H9 (cell line): ENCODE measurements around the gene TRAPPC13. TPM values are rescaled to one million over a fixed set of nuclear protein-coding genes. Genes with fewer than 3 reads are reported as not detected.
A peak's percentile ranks its signal among the peaks of the same experiment; 100 is the strongest.

Experiments
- DNase-seq: peaks from one replicate; pipeline ENCODE4 v3.0.0-alpha.2; 2017
- H2AFZ ChIP-seq: one replicate; pipeline ENCODE4 v1.6.1; 2013; ENCODE audit warnings: mild to moderate bottlenecking, low read length, control low read depth, moderate library complexity
- H2AK5ac ChIP-seq: 2 replicates; pipeline ENCODE4 v1.6.1; 2013; ENCODE audit warnings: low read length, control low read depth, mixed read lengths; ENCODE audit not compliant: insufficient read length
- H2BK120ac ChIP-seq: one replicate; pipeline ENCODE4 v1.6.1; 2013; ENCODE audit warnings: low read depth, mild to moderate bottlenecking, low read length, control low read depth, inconsistent platforms; ENCODE audit not compliant: poor library complexity, severe bottlenecking
- H2BK12ac ChIP-seq: 2 replicates; pipeline ENCODE4 v1.6.1; 2013; ENCODE audit warnings: low read length, control low read depth, mixed read lengths, low read depth; ENCODE audit not compliant: insufficient read length
- H2BK15ac ChIP-seq: 2 replicates; pipeline ENCODE4 v1.6.1; 2013; ENCODE audit warnings: low read depth, low read length, control low read depth
- H2BK20ac ChIP-seq: one replicate; pipeline ENCODE4 v1.6.1; 2013; ENCODE audit warnings: low read depth, mild to moderate bottlenecking, low read length, control low read depth, inconsistent platforms; ENCODE audit not compliant: poor library complexity, severe bottlenecking
- H2BK5ac ChIP-seq: 2 replicates; pipeline ENCODE4 v1.6.1; 2013; ENCODE audit warnings: low read length, control low read depth, mixed read lengths; ENCODE audit not compliant: insufficient read length
- H3K14ac ChIP-seq: 2 replicates; pipeline ENCODE4 v1.6.1; 2013; ENCODE audit warnings: low read length, control low read depth; ENCODE audit not compliant: insufficient read depth
- H3K18ac ChIP-seq: 2 replicates; pipeline ENCODE4 v1.6.1; 2013; ENCODE audit warnings: low read depth, mild to moderate bottlenecking, mixed read lengths, low read length, control low read depth; ENCODE audit not compliant: insufficient read length
- H3K23ac ChIP-seq: 2 replicates; pipeline ENCODE4 v1.6.1; 2013; ENCODE audit warnings: low read length, control low read depth, mixed read lengths, low read depth; ENCODE audit not compliant: insufficient read length
- H3K23me2 ChIP-seq: 2 replicates; pipeline ENCODE4 v1.6.1; 2013; ENCODE audit warnings: low read depth, mild to moderate bottlenecking, mixed read lengths, low read length, control low read depth; ENCODE audit not compliant: insufficient read length, poor library complexity, severe bottlenecking
- H3K27ac ChIP-seq: 2 replicates; pipeline ENCODE4 v1.5.1; 2013; ENCODE audit warnings: low read length, control low read depth, mixed read lengths, low read depth; ENCODE audit not compliant: insufficient read length
- H3K27me3 ChIP-seq: 2 replicates; pipeline ENCODE4 v1.6.1; 2013; ENCODE audit warnings: low read length, control low read depth, inconsistent platforms; ENCODE audit not compliant: insufficient read depth
- H3K4ac ChIP-seq: 2 replicates; pipeline ENCODE4 v1.6.1; 2013; ENCODE audit warnings: low read depth, mild to moderate bottlenecking, control low read depth, inconsistent platforms, low read length, moderate library complexity
- H3K4me1 ChIP-seq: 2 replicates; pipeline ENCODE4 v1.6.1; 2013; ENCODE audit warnings: low read length, control low read depth, inconsistent platforms; ENCODE audit not compliant: insufficient read depth
- H3K4me2 ChIP-seq: 2 replicates; pipeline ENCODE4 v1.6.1; 2013; ENCODE audit warnings: low read length, control low read depth, mixed read lengths; ENCODE audit not compliant: insufficient read length, insufficient read depth
- H3K56ac ChIP-seq: 2 replicates; pipeline ENCODE4 v1.6.1; 2013; ENCODE audit warnings: low read depth, mild to moderate bottlenecking, mixed read lengths, low read length, control low read depth; ENCODE audit not compliant: insufficient read length
- H3K79me1 ChIP-seq: 2 replicates; pipeline ENCODE4 v1.6.1; 2013; ENCODE audit warnings: low read depth, mild to moderate bottlenecking, moderate library complexity, low read length, control low read depth, inconsistent platforms; ENCODE audit not compliant: insufficient read depth, poor library complexity, severe bottlenecking
- H3K79me2 ChIP-seq: 2 replicates; pipeline ENCODE4 v1.6.1; 2013; ENCODE audit warnings: low read length, control low read depth, inconsistent platforms; ENCODE audit not compliant: insufficient read depth
- H3K9ac ChIP-seq: 2 replicates; pipeline ENCODE4 v1.6.1; 2013; ENCODE audit warnings: low read length, control low read depth, mixed read lengths; ENCODE audit not compliant: insufficient read length; ENCODE audit errors: extremely low read depth
- H3K9me3 ChIP-seq: one replicate; pipeline ENCODE4 v1.6.1; 2013; ENCODE audit warnings: low read depth, low read length, inconsistent platforms; ENCODE audit not compliant: control insufficient read depth
- H3T11ph ChIP-seq: one replicate; pipeline ENCODE4 v1.6.1; 2013; ENCODE audit warnings: mild to moderate bottlenecking, low read length, control low read depth, inconsistent platforms
- H4K20me1 ChIP-seq: one replicate; pipeline ENCODE4 v1.6.1; 2013; ENCODE audit not compliant: control insufficient read depth, insufficient read length, insufficient read depth
- H4K5ac ChIP-seq: 2 replicates; pipeline ENCODE4 v1.6.1; 2013; ENCODE audit warnings: low read depth, mild to moderate bottlenecking, mixed read lengths, low read length, control low read depth; ENCODE audit not compliant: insufficient read length
- H4K8ac ChIP-seq: replicated peaks from 2 replicates; pipeline ENCODE4 v1.6.1; 2013; ENCODE audit warnings: low read length, control low read depth, mixed read lengths, low read depth; ENCODE audit not compliant: insufficient read length
- H4K91ac ChIP-seq: 2 replicates; pipeline ENCODE4 v1.6.1; 2013; ENCODE audit warnings: low read depth, mild to moderate bottlenecking, moderate library complexity, mixed read lengths, low read length, control low read depth; ENCODE audit not compliant: insufficient read length
- H3K27ac Mint-ChIP-seq, 3 experiments: 2 replicates in 2 of 3; 3 replicates in 1 of 3; pipeline ENCODE4 v1.8.0; 2020 to 2021; ENCODE audit warnings: mixed read lengths in 3 of 3, mild to moderate bottlenecking in 1 of 3, moderate library complexity in 1 of 3
- H3K27me3 Mint-ChIP-seq: 2 replicates; pipeline ENCODE4 v1.8.0; 2021; ENCODE audit warnings: low read depth, mild to moderate bottlenecking, moderate library complexity, mixed read lengths
- H3K36me3 Mint-ChIP-seq, 3 experiments: 2 replicates in 2 of 3; 3 replicates in 1 of 3; pipeline ENCODE4 v1.8.0; 2020 to 2021; ENCODE audit warnings: low read depth in 3 of 3, mixed read lengths in 3 of 3; ENCODE audit not compliant: insufficient read depth in 1 of 3
- H3K4me1 Mint-ChIP-seq, 2 experiments: 2 replicates each; pipeline ENCODE4 v1.8.0; 2020; ENCODE audit warnings: mixed read lengths in 2 of 2
- H3K4me3 Mint-ChIP-seq, 2 experiments: 2 replicates in 1 of 2; 3 replicates in 1 of 2; pipeline ENCODE4 v1.8.0; 2020 to 2021; ENCODE audit warnings: mild to moderate bottlenecking in 2 of 2, mixed read lengths in 2 of 2, moderate library complexity in 1 of 2
- H3K9me3 Mint-ChIP-seq, 2 experiments: 2 replicates in 1 of 2; 3 replicates in 1 of 2; pipeline ENCODE4 v1.8.0; 2020; ENCODE audit warnings: mild to moderate bottlenecking in 2 of 2, mixed read lengths in 2 of 2, moderate library complexity in 1 of 2
- WGBS: extraction: QIAGEN DNeasy Blood & Tissue Kit; methylation state at CpG from one replicate; pipeline ENCODE4 v1.1.7; 2013; ENCODE audit warnings: missing lambda C conversion rate, low lambda C conversion rate, mixed read lengths; ENCODE audit not compliant: insufficient read length; ENCODE audit errors: extremely low coverage; 5-methylcytosine and 5-hydroxymethylcytosine counted together
- long read RNA-seq: library from polyadenylated mRNA; unstranded; transcript quantifications from one replicate; pipeline ENCODE4 v2.0.0, GENCODE V29; 2020
- total RNA-seq: library from RNA; stranded (reverse); gene quantifications from 2 replicates; pipeline ENCODE4 v1.2.1, GENCODE V29; 2021
- TF ChIP-seq, protein P1 (sequence below): fragments of 200-600 bp; sonication (generic); conservative IDR thresholded peaks from 3 replicates; pipeline ENCODE4 v1.8.0; 2021; ENCODE audit warnings: antibody characterized with exemption, mild to moderate bottlenecking

The TRAPPC13 gene, protein sequence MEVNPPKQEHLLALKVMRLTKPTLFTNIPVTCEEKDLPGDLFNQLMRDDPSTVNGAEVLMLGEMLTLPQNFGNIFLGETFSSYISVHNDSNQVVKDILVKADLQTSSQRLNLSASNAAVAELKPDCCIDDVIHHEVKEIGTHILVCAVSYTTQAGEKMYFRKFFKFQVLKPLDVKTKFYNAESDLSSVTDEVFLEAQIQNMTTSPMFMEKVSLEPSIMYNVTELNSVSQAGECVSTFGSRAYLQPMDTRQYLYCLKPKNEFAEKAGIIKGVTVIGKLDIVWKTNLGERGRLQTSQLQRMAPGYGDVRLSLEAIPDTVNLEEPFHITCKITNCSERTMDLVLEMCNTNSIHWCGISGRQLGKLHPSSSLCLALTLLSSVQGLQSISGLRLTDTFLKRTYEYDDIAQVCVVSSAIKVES
- 15.5 and 16.7 TPM in 2 replicates for total RNA-seq
- long read RNA-seq, transcript TRAPPC13-208 (12 exons, 1,410 nt): minor isoform, 15 of 64 reads
- long read RNA-seq, transcript TRAPPC13-201 (12 exons, 2,715 nt): major isoform, 19 of 64 reads
- long read RNA-seq, partial matches to known transcripts: 2 of 64 reads
- long read RNA-seq, other reads (novel, unspliced or antisense): 28 of 64 reads

- DNase-seq: peak; percentile 84
- H3K27ac Mint-ChIP-seq: peak within 1 kb of the TSS; percentile 97 to 99 (median 97)
- H3K9me3 Mint-ChIP-seq: no peaks in the 10 kb centered on the region
- Histone ChIP-seq H2BK15ac (no peak within 1 kb of the TSS), H3K23ac (no peak within 1 kb of the TSS), H4K20me1 (no peaks in the 10 kb centered on the region), H4K91ac (no peak within 1 kb of the TSS), H3K27ac (peak within 1 kb of the TSS; percentile 71), H3K4me1 (no peaks in the 10 kb centered on the region), H2BK20ac (no peak within 1 kb of the TSS), H2BK12ac (no peak within 1 kb of the TSS), H2AK5ac (no peak within 1 kb of the TSS), H3T11ph (no peak within 1 kb of the TSS), H3K23me2 (no peaks in the 10 kb centered on the region), H3K14ac (no peak within 1 kb of the TSS; the same call in 1 of the 2 replicates), H3K9me3 (no peaks in the 10 kb centered on the region), H2BK120ac (no peak within 1 kb of the TSS), H3K4ac (no peak within 1 kb of the TSS), H3K9ac (peak within 1 kb of the TSS; percentile 94), H3K79me2 (peaks cover 8% of the 10 kb centered on the region; the same call in 1 of the 2 replicates), H3K27me3 (no peaks in the 10 kb centered on the region), H4K8ac (no peak within 1 kb of the TSS), H3K4me2 (peak within 1 kb of the TSS; percentile 99), H4K5ac (peak within 1 kb of the TSS; percentile 44), H2AFZ (peak within 1 kb of the TSS; percentile 93), H3K18ac (peak within 1 kb of the TSS; percentile 77), H3K56ac (no peak within 1 kb of the TSS), H2BK5ac (peak within 1 kb of the TSS; percentile 58), H3K79me1 (no peaks in the 10 kb centered on the region)
- no peaks in the 10 kb centered on the region for H3K27me3 Mint-ChIP-seq
- WGBS: no CpG with 5 or more reads among the region's 36 CpGs
- TF ChIP-seq, protein P1, sequence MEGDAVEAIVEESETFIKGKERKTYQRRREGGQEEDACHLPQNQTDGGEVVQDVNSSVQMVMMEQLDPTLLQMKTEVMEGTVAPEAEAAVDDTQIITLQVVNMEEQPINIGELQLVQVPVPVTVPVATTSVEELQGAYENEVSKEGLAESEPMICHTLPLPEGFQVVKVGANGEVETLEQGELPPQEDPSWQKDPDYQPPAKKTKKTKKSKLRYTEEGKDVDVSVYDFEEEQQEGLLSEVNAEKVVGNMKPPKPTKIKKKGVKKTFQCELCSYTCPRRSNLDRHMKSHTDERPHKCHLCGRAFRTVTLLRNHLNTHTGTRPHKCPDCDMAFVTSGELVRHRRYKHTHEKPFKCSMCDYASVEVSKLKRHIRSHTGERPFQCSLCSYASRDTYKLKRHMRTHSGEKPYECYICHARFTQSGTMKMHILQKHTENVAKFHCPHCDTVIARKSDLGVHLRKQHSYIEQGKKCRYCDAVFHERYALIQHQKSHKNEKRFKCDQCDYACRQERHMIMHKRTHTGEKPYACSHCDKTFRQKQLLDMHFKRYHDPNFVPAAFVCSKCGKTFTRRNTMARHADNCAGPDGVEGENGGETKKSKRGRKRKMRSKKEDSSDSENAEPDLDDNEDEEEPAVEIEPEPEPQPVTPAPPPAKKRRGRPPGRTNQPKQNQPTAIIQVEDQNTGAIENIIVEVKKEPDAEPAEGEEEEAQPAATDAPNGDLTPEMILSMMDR: peak; percentile 25; the same call in 2 of the 3 replicates
- peaks cover 11 to 12% of the 10 kb centered on the region in 2 experiments for H3K4me1 Mint-ChIP-seq
- H3K36me3 Mint-ChIP-seq: peaks cover 0 to 8% (median 5%) of the 10 kb centered on the region in 3 experiments; a peak in 5 of 7 replicates
- H3K4me3 Mint-ChIP-seq: peak within 1 kb of the TSS; percentile 95
These were observed at the start of gene TRAPPC13, which contains the start of gene SHLD3 for GRCh38 chr5:65624571-65625555. TRAPPC13 (plus strand) TSS chr5:65625027; CDS start chr5:65625061, 34 bp downstream. SHLD3 (plus strand) TSS chr5:65625027; CDS start chr5:65629588, 4,561 bp downstream.
